Measurements from ENCODE around the gene MED9. TPM values are rescaled to one million over a fixed set of nuclear protein-coding genes. Genes with fewer than 3 reads are reported as not detected.

Gene MED9
- total RNA-seq, 4 donors from 2014 or later: 6.5 to 16.6 (median 13.5) TPM

DNA sequence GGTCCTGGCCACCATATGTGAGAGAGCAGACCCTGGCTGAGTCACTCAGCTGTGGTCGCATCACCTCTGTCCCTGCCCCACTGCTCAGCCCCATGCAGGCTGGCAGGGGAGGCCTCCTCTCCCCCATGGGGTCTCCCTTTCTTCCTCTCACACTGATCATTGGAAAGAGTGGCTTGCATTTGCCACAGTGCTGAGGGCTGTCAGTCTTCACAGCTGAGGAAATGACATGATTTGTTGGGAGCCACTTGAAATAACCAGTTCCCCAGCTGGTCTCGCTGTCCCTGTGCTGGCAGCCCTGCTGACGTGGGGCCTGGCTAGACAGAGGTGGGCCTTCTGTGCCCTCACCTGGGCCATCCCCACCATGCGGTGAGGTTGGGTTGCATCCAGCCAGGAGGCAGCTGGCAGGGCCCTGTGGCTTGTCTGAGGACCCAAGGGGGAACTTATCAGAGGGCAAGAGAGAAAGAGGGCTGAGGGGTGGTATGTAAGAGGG, 30.1 kb upstream of the MED9 start:
- TF ChIP-seq, protein P1, sequence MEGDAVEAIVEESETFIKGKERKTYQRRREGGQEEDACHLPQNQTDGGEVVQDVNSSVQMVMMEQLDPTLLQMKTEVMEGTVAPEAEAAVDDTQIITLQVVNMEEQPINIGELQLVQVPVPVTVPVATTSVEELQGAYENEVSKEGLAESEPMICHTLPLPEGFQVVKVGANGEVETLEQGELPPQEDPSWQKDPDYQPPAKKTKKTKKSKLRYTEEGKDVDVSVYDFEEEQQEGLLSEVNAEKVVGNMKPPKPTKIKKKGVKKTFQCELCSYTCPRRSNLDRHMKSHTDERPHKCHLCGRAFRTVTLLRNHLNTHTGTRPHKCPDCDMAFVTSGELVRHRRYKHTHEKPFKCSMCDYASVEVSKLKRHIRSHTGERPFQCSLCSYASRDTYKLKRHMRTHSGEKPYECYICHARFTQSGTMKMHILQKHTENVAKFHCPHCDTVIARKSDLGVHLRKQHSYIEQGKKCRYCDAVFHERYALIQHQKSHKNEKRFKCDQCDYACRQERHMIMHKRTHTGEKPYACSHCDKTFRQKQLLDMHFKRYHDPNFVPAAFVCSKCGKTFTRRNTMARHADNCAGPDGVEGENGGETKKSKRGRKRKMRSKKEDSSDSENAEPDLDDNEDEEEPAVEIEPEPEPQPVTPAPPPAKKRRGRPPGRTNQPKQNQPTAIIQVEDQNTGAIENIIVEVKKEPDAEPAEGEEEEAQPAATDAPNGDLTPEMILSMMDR (IDR thresholded peaks at IDR 0.05; ENCODE audit: low read depth): no peak

DNA sequence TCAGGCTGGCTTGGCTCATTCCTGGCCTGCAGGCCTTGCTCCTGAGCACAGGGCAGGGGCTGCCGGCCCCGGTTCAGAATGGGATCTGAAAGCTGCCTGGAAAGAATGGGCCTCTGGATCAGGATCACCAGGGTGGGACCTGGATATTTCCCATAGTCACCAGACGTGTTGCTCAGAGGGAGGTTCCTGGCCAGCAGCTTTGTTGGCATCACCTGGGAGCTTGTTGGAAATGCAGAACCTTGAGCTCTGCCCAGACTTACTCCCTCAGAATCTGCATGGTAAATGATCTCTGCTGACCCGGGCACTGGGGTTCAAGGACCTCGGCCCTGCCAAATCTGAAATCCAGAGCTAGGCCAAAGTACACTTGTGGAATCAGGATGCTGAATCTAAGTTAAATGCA, 29.5 kb upstream of the MED9 start:
- TF ChIP-seq, protein P1 (IDR thresholded peaks at IDR 0.05; ENCODE audit: low read depth): no peak

DNA sequence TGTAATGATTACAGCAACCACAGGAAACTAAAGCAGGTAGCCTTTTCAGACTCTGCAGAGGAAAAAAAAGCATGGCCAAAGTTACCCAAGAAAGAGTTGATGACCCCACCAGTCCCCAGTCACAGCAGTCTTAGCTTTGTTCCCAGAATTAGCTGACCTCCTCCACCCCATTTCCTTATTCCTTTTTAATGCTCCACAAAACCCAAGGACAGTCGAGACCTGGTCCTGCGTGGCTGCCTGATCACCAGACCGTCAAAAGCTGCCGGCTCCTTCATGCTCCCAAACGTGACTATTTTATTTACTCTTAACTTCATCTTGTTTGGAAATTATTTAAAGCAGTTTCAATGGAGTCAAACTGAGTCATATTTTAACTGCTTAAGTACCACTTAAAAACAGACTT, 28.7 kb upstream of the MED9 start:
- TF ChIP-seq, protein P1 (IDR thresholded peaks at IDR 0.05; ENCODE audit: low read depth): no peak

DNA sequence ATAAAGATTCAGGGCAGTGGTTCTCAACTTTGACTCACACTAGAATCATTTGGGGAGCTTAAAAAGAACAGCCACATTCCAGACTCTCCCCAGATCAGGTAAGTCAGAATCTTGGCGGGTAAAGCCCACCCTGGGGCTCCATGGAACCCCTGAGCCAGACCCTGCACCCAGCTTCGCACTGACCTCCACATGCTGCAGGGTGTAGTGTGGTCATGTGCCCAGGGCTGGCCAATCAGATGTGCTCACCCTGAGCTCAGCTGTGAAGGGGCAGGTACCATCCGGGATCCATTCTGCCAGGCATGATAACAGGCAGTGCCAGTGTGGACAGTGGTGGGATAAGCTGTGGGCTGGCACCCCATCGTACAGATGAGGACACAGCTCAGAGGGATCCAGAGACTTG, 28.1 kb upstream of the MED9 start:
- TF ChIP-seq, protein P1 (IDR thresholded peaks at IDR 0.05; ENCODE audit: low read depth): no peak

DNA sequence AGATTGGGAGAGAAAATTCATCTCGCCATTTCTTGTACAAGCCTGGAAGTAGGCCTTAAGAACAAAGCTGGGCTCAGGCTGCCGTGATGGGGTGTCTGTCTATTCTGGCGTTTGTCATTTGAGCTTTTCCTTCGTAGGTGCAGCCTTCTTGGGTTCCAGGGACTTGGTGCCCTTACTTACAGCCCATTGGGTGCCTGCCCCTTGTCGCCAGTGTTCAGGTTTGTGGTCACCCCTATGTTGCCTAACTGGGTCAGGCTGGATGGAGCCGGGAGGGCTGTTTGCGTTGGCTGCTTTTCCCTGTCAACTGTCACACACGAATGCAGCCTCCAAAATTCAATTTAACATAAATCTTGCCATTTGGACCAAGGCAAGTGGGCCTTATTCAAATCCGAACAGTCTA, 23.7 kb upstream of the MED9 start:
- TF ChIP-seq, protein P1 (IDR thresholded peaks at IDR 0.05; ENCODE audit: low read depth): no peak

DNA sequence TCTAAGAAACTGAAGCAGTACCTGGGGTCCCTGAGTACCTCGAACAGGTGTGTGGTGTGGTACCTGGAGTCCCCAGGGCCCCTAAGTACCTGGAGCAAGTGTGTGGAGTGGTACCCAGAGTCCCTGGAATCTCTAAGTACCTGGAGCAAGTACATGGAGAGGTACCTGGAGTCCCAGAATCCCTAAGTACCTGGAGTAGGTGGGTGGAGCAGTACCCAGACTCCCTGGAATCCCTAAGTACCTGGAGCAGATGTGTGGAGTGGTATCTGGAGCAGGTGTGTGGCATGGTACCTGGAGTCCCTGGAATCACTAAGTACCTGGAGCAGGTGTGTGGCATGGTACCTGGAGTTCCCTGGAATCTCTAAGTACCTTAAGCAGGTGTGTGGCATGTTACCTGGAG, 22.5 kb upstream of the MED9 start:
- TF ChIP-seq, protein P1 (IDR thresholded peaks at IDR 0.05; ENCODE audit: low read depth): no peak

DNA sequence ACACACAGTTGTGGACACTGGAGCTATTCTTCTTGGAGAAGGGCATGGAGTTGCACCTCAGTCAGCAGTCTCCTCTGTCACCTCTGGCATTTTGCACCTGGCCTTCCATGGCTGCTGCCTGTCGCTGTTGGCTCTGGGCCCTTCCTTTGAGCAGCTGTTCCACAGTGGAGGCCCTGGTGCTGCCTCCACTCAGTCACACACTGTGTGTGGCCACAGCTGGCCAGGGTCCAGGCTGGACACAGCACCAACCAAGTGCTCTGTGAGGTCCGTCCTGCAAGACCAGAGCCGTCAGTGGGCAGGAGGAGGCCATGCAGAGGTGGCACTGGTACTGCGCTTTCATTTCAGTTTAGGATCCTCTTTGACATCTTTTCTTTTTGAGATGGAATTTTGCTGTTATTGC, 21.6 kb upstream of the MED9 start:
- TF ChIP-seq, protein P1 (IDR thresholded peaks at IDR 0.05; ENCODE audit: low read depth): no peak

Data from subcutaneous adipose tissue (tissue), 4 donors.